ENCODE data around the gene WNT9B.

Gene WNT9B

DNA sequence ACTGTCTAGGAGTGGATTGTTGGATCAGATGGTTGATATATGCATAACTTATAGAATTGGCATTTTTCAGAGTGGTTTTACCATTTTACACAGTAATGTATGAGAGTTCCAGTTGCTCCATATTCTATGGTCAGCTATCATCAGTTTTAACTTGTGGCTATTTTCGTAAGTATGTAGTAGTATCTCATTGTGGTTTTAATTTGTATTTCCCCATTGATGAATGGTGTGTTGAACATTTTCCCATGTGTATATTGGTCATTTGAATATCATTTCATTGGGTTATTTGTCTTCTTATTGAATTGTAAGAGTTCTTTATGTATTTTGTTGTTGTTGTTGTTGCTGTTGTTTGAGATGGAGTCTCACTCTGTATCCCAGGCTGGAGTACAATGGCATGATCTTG is 6.2 kb downstream of the WNT9B start:
- DNase-seq (ENCODE audit: low read depth) = no peak

- no peak for DNase-seq (ENCODE audit: low read depth)
Measured at GRCh38 chr17:46859996-46860395, 8.6 kb downstream of the WNT9B start.

GRCh38 chr17:46862949-46863348 is 11.6 kb downstream of the WNT9B start:
- DNase-seq (ENCODE audit: low read depth) = no peak

- DNase-seq (ENCODE audit: low read depth) = no peak
Measured at GRCh38 chr17:46863383-46864121, 12.2 kb downstream of the WNT9B start.

DNA sequence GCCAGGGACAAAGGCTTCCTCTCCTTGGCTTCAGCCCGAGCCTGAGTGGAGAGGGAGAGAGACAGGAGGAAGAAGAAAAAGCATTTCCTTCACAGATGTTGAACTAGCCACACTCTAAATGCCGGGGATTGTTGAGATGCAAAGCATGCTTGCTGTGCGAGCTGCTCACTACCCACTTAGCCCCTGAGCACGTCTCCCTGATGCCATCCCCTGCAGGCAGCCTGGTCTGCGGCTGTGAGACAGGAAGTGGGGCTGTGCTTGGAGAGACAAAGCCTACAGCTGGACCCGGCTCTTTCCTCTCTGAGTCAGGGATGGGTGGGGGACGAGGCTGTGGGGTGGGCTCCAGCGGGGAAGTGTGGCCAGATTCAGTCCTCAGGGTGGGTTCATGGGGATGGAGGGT is 13.7 kb downstream of the WNT9B start:
- DNase-seq (ENCODE audit: low read depth) = no peak

GRCh38 chr17:46866325-46866724 is 14.9 kb downstream of the WNT9B start:
- no peak for DNase-seq (ENCODE audit: low read depth)

- no peak for DNase-seq (ENCODE audit: low read depth)
Measured at GRCh38 chr17:46866747-46867146, 15.4 kb downstream of the WNT9B start.

- DNase-seq (ENCODE audit: low read depth) = no peak
Measured at GRCh38 chr17:46868689-46869187, 17.4 kb downstream of the WNT9B start.

DNA sequence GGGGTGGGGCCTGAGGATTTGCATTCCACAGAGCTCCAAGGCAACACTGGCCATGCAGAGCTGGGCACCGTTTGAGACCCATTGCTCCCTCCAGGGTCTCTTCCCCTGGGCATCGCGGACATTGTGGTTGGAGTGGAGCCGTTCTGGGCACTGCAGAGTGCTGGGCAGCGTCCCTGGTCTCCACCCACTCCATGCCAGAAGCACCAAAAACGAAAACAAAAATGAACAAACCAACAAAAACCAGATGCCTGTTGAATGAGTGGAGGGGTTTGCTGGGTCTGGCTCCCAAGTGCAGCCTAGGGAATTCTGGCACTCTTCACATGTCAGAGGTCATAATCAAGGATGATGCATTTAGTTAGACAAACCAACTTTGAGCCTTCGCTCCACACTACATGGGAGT is 17.9 kb downstream of the WNT9B start:
- no peak for DNase-seq (ENCODE audit: low read depth)

GRCh38 chr17:46869975-46870803 is 18.8 kb downstream of the WNT9B start:
- no peak for DNase-seq (ENCODE audit: low read depth)

DNA sequence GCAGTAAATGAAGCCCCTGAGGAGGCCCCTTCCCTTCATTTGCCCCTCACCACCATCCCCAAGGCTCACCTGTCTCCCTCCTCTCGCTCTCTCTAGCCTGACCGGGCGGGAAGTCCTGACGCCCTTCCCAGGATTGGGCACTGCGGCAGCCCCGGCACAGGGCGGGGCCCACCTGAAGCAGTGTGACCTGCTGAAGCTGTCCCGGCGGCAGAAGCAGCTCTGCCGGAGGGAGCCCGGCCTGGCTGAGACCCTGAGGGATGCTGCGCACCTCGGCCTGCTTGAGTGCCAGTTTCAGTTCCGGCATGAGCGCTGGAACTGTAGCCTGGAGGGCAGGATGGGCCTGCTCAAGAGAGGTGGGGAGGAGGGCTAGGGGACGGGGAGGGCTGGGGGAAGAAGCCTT is 21.0 kb downstream of the WNT9B start:
- no peak for DNase-seq (ENCODE audit: low read depth)

DNA sequence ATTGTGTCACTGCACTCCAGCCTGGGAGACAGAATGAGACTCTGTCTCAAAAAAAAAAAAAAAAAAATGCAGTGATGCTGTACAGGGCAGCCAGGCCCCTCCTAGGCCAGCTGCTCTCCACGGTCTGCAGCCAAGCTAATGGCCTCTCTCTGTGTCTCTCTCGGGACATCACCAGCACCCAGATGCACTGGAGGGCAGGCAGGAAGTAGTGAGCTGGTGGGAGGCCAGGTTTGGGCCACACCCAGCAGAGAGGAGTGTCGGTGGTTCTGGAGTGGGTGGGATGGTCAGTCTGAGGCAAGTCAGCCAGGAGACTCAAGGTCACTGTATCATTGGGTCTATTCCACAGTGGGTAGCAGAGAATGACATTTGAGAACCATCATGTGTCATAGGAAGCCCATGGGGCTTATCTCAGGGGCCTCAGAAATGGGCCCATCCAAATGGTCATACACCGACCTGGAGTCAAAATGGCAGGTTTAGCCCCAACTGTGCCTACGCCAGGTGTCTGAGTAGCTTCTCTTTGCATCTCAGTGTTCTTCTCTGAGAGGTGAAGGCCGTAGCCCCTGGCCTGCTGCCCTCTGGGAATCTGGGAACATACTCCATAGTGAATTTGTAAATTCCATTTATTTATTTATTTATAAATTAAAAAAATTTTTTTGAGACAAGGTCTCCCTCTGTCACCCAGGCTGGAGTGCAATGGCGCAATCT is 22.7 kb downstream of the WNT9B start:
- no peak for DNase-seq (ENCODE audit: low read depth)

- DNase-seq (ENCODE audit: low read depth) = no peak
Measured at GRCh38 chr17:46874906-46875305, 23.5 kb downstream of the WNT9B start.

DNA sequence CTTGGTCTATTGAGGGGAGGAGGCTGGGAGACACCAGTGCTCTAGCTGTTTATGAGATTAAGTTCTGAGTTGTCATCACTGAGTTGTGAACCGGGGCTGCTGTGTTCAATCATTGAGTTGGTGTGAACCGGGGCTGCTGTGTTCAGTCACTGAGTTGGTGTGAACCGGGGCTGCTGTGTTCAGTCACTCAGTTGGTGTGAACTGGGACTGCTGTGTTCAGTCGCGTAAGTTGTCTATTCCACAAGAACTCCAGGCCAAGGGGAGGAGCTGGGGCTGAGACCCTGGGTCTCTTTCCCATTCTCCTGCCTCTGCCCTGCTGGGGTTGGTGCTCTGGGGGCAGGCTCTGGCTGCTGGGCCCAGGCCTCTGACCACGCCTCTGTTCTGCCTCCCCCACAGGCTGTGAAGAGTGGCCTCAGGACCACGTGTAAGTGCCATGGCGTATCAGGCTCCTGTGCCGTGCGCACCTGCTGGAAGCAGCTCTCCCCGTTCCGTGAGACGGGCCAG is 24.5 kb downstream of the WNT9B start:
- no peak for DNase-seq (ENCODE audit: low read depth)

GRCh38 chr17:46876353-46876887 is 25.0 kb downstream of the WNT9B start:
- no peak for DNase-seq (ENCODE audit: low read depth)

DNA sequence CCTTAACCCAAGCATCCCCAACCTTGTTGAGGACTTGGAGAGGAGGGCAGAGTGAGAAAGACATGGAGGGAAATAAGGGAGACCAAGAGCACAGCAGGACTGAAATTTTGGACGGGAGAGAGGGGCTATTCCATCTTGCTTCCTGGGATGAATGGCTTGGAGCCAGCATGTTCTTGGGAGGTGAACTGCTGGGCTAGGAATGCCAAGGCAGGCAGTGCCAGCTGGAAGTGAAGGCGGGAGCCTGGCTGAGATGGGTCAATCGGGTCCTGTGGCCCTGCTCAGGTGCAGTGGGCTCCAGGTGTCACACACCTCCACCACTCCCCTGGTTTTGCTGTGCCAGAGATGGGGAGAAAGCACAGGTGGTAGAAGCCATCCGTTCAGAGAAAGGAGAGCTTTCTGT is 25.5 kb downstream of the WNT9B start:
- no peak for DNase-seq (ENCODE audit: low read depth)

- no peak for DNase-seq (ENCODE audit: low read depth)
Measured at GRCh38 chr17:46877466-46877865, 26.1 kb downstream of the WNT9B start.

DNA sequence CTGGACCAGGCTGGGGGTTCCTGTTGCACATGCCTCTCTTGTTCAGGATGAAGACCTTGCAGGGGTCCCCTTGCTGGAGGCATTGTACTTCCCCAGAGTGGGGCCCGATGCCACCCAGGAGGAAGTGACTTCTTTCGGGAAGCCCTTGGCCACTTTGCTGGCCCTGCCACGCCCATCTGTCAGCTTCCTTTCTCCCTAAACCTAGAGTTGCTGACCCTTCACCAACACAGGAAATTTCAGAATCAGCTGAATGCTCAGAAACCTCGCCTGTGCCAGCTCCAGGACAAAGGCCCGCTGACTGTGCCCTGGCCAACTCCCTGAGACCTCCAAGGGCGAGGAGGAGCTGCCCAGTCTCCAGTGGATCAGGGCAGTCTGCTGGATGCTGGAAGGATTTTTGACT is 26.7 kb downstream of the WNT9B start:
- no peak for DNase-seq (ENCODE audit: low read depth)

- DNase-seq (ENCODE audit: low read depth) = no peak
Measured at GRCh38 chr17:46879101-46879500, 27.7 kb downstream of the WNT9B start.

DNA sequence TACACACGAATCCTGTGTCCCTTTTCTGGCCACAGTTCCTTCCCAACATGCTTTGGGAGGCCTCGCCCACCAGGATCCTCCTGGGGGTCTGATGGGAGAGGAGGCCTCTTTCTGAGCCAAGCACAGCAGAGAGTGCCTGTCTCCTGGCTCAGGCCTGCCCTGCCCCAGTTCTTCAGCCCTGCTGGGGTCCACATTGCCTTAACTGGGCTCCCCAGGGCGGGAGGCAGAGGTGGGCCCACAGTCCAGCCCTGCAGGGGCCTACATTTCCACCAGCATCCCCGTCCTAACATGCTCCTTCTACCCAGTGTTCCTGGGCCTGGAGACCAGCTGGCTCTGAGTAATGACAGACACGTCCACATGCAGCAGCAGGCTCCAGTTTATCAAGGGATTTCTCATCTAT is 29.6 kb downstream of the WNT9B start:
- DNase-seq (ENCODE audit: low read depth) = no peak

GRCh38 chr17:46882666-46883065 is 31.3 kb downstream of the WNT9B start:
- DNase-seq (ENCODE audit: low read depth) = no peak

- no peak for DNase-seq (ENCODE audit: low read depth)
Measured at GRCh38 chr17:46883871-46884520, 32.6 kb downstream of the WNT9B start.
